Esophagus (tissue), 2 donors: Measurements from ENCODE around the gene LHFPL3. TPM values are rescaled to one million over a fixed set of nuclear protein-coding genes. Genes with fewer than 3 reads are reported as not detected.

Experiments used
- H3K27ac ChIP-seq, 2 donors: one replicate each; pipeline ENCODE4 v1.5.1; 2013; ENCODE audit warnings: low read depth in 2 of 2, mild to moderate bottlenecking in 2 of 2, inconsistent platforms in 1 of 2, low read length in 1 of 2, moderate library complexity in 1 of 2
- H3K27me3 ChIP-seq, 2 donors: one replicate each; pipeline ENCODE4 v1.6.1; 2013; ENCODE audit warnings: low read length in 2 of 2, control low read depth in 1 of 2, mild to moderate bottlenecking in 1 of 2; ENCODE audit not compliant: insufficient read depth in 2 of 2, control insufficient read depth in 1 of 2
- H3K36me3 ChIP-seq, 2 donors: one replicate each; pipeline ENCODE4 v1.6.1; 2013; ENCODE audit warnings: low read length in 1 of 2; ENCODE audit not compliant: control insufficient read depth in 2 of 2, insufficient read depth in 2 of 2
- H3K4me1 ChIP-seq, 2 donors: one replicate each; pipeline ENCODE4 v1.6.1; 2013; ENCODE audit warnings: low read length in 1 of 2; ENCODE audit not compliant: control insufficient read depth in 2 of 2, insufficient read depth in 2 of 2
- H3K4me3 ChIP-seq, 2 donors: one replicate each; pipeline ENCODE4 v1.5.1; 2013; ENCODE audit warnings: low read length in 2 of 2, mild to moderate bottlenecking in 2 of 2, low read depth in 1 of 2, moderate library complexity in 1 of 2
- H3K9me3 ChIP-seq, 2 donors: one replicate each; pipeline ENCODE4 v1.6.1; 2013; ENCODE audit warnings: mild to moderate bottlenecking in 2 of 2, low read depth in 1 of 2, low read length in 1 of 2, moderate library complexity in 1 of 2; ENCODE audit not compliant: control insufficient read depth in 2 of 2, insufficient read depth in 1 of 2
- WGBS, 2 donors: extraction: QIAGEN DNeasy Blood & Tissue Kit; methylation state at CpG; one replicate each; pipeline ENCODE4 v1.1.7; 2013; 5-methylcytosine and 5-hydroxymethylcytosine counted together
- polyA plus RNA-seq, 2 donors: library from polyadenylated mRNA; stranded (reverse); fragments of 200-250 nt; gene quantifications; one replicate each; pipeline ENCODE4 v1.2.3, GENCODE V29; 2013
- donor health status: healthy with polysubstance abuse.
- donor health status: Bipolar disorder and iron deficiency.

The LHFPL3 gene
- polyA plus RNA-seq, 2 donors, result not detected

- H3K36me3 ChIP-seq, result no peaks in the 10 kb centered on the region
- no peaks in the 10 kb centered on the region for H3K9me3 ChIP-seq
- WGBS, 2 donors, result 92 to 98% methylated on average over 1 of the region's 1 CpG
- no peaks in the 10 kb centered on the region for H3K27me3 ChIP-seq
- no peak overlapping the region for H3K27ac ChIP-seq
- H3K4me1 ChIP-seq, result no peaks in the 10 kb centered on the region
- H3K4me3 ChIP-seq, result no peak overlapping the region
These were observed 117.0 kb downstream of the LHFPL3 start for GRCh38 chr7:104445393-104445792.

GRCh38 chr7:104450861-104451260 lies 122.5 kb downstream of the LHFPL3 start:
- H3K27me3 ChIP-seq, result no peaks in the 10 kb centered on the region
- H3K36me3 ChIP-seq, result no peaks in the 10 kb centered on the region
- H3K27ac ChIP-seq, result no peak overlapping the region
- H3K4me3 ChIP-seq, result no peak overlapping the region
- H3K9me3 ChIP-seq, result no peaks in the 10 kb centered on the region
- 68% methylated on average over 5 of the region's 5 CpGs for WGBS, 2 donors
- no peaks in the 10 kb centered on the region for H3K4me1 ChIP-seq

- Histone ChIP-seq H3K4me1 (no peaks in the 10 kb centered on the region), H3K27ac (no peak overlapping the region), H3K36me3 (no peaks in the 10 kb centered on the region), H3K27me3 (no peaks in the 10 kb centered on the region), H3K4me3 (no peak overlapping the region), H3K9me3 (no peaks in the 10 kb centered on the region)
- WGBS, 2 donors, result 72 to 81% methylated on average over 3 of the region's 3 CpGs
These were observed 124.8 kb downstream of the LHFPL3 start for GRCh38 chr7:104453190-104453589.

GRCh38 chr7:104458875-104459274 lies 130.5 kb downstream of the LHFPL3 start:
- Histone ChIP-seq H3K4me1 (peaks cover 0 to 2% of the 10 kb centered on the region in 2 donors), H3K27ac (no peak overlapping the region), H3K27me3 (no peaks in the 10 kb centered on the region), H3K4me3 (no peak overlapping the region), H3K36me3 (no peaks in the 10 kb centered on the region), H3K9me3 (peaks cover 0 to 3% of the 10 kb centered on the region in 2 donors)
- WGBS, 2 donors, result 81% methylated on average over 3 of the region's 3 CpGs

GRCh38 chr7:104469166-104469820 lies 140.9 kb downstream of the LHFPL3 start:
- WGBS, 2 donors, result 61 to 80% methylated on average over 1 of the region's 1 CpG

GRCh38 chr7:104480529-104480928 lies 152.1 kb downstream of the LHFPL3 start:
- Histone ChIP-seq H3K36me3 (no peaks in the 10 kb centered on the region), H3K9me3 (no peaks in the 10 kb centered on the region), H3K27ac (no peak overlapping the region), H3K27me3 (peaks cover 0 to 2% of the 10 kb centered on the region in 2 donors), H3K4me3 (no peak overlapping the region), H3K4me1 (no peaks in the 10 kb centered on the region)
- 50 to 64% methylated on average over 3 of the region's 3 CpGs for WGBS, 2 donors

More at GRCh38 chr7:104469166-104469820, 140.9 kb downstream of the LHFPL3 start:
- Histone ChIP-seq H3K36me3 (no peaks in the 10 kb centered on the region), H3K27ac (no peak overlapping the region), H3K4me3 (no peak overlapping the region), H3K9me3 (no peaks in the 10 kb centered on the region), H3K27me3 (no peaks in the 10 kb centered on the region), H3K4me1 (no peaks in the 10 kb centered on the region)

- Histone ChIP-seq H3K27me3 (peaks cover 0 to 2% of the 10 kb centered on the region in 2 donors), H3K4me1 (no peaks in the 10 kb centered on the region), H3K27ac (no peak overlapping the region), H3K4me3 (no peak overlapping the region), H3K36me3 (no peaks in the 10 kb centered on the region), H3K9me3 (no peaks in the 10 kb centered on the region)
- 60 to 73% methylated on average over 6 of the region's 6 CpGs for WGBS, 2 donors
These were observed 154.1 kb downstream of the LHFPL3 start for GRCh38 chr7:104482362-104483037.

GRCh38 chr7:104486931-104487330 lies 158.5 kb downstream of the LHFPL3 start:
- Histone ChIP-seq H3K4me1 (no peaks in the 10 kb centered on the region), H3K27me3 (no peaks in the 10 kb centered on the region), H3K27ac (no peak overlapping the region), H3K36me3 (no peaks in the 10 kb centered on the region), H3K9me3 (no peaks in the 10 kb centered on the region), H3K4me3 (no peak overlapping the region)
- 34 to 49% methylated on average over 1 of the region's 1 CpG for WGBS, 2 donors

GRCh38 chr7:104487642-104488041 lies 159.2 kb downstream of the LHFPL3 start:
- no peak overlapping the region for H3K27ac ChIP-seq
- WGBS, 2 donors, result 26 to 28% methylated on average over 1 of the region's 1 CpG
- H3K4me3 ChIP-seq, result no peak overlapping the region
- H3K27me3 ChIP-seq, result no peaks in the 10 kb centered on the region
- H3K9me3 ChIP-seq, result no peaks in the 10 kb centered on the region
- no peaks in the 10 kb centered on the region for H3K4me1 ChIP-seq
- H3K36me3 ChIP-seq, result no peaks in the 10 kb centered on the region
